IMR-90 (cell line): Measurements from ENCODE around the gene CDC42EP3. TPM values are rescaled to one million over a fixed set of nuclear protein-coding genes. Genes with fewer than 3 reads are reported as not detected.

Experiments used
- ATAC-seq: fragments of 200-7000 bp; cut with Tn5 transposase; 2 replicates; pipeline ENCODE4 v1.9.1; 2020; ENCODE audit warnings: low read depth, mild to moderate bottlenecking, moderate library complexity
- BruUV-seq: library from RNA; stranded (reverse); fragments of 400-500 nt; replicated peaks from 2 replicates; lab custom pipeline; 2021; lab: Mats Ljungman, UMichigan
- CTCF ChIA-PET: fragments of 300-600 bp; formaldehyde crosslinking; extraction: SDS; loops from one replicate; lab custom pipeline; 2021; ENCODE audit warnings: antibody characterized with exemption; lab: Yijun Ruan, JAX
- POLR2A ChIA-PET: fragments of 300-600 bp; sonication (Branson Sonifier 250); formaldehyde crosslinking; loops from one replicate; lab custom pipeline; 2022; ENCODE audit warnings: antibody characterized with exemption; ENCODE audit not compliant: unreplicated experiment; lab: Charles Lee
- DNase-seq: peaks from one replicate; pipeline ENCODE4 v3.0.0; 2013
- H2AFZ ChIP-seq: replicated peaks from 2 replicates; pipeline ENCODE3; 2013; ENCODE audit warnings: low read length, mild to moderate bottlenecking; ENCODE audit not compliant: poor library complexity
- H2AK5ac ChIP-seq: 2 replicates; pipeline ENCODE4 v1.6.1; 2013; ENCODE audit warnings: low read depth, low read length, inconsistent platforms
- H2AK9ac ChIP-seq: replicated peaks from 2 replicates; pipeline ENCODE3; 2013; ENCODE audit warnings: mild to moderate bottlenecking, low read depth, low read length, moderate library complexity; ENCODE audit not compliant: poor library complexity
- H2BK120ac ChIP-seq: 2 replicates; pipeline ENCODE4 v1.6.1; 2013; ENCODE audit warnings: low read depth, low read length, inconsistent platforms
- H2BK15ac ChIP-seq: 3 replicates; pipeline ENCODE4 v1.6.1; 2013; ENCODE audit warnings: low read depth, low read length, inconsistent platforms
- H2BK20ac ChIP-seq: 2 replicates; pipeline ENCODE4 v1.6.1; 2013; ENCODE audit warnings: low read depth, mild to moderate bottlenecking, inconsistent platforms, low read length, moderate library complexity
- H2BK5ac ChIP-seq: 2 replicates; pipeline ENCODE4 v1.6.1; 2013; ENCODE audit warnings: mild to moderate bottlenecking, low read depth, low read length, inconsistent platforms; ENCODE audit not compliant: poor library complexity, severe bottlenecking
- H3K14ac ChIP-seq: replicated peaks from 2 replicates; pipeline ENCODE4 v1.6.1; 2013; ENCODE audit warnings: low read depth, low read length, inconsistent platforms
- H3K18ac ChIP-seq: 2 replicates; pipeline ENCODE4 v1.6.1; 2013; ENCODE audit warnings: low read depth, low read length, control low read depth
- H3K23ac ChIP-seq: 2 replicates; pipeline ENCODE4 v1.6.1; 2013; ENCODE audit warnings: low read depth, low read length, inconsistent platforms
- H3K27ac ChIP-seq: 2 replicates; pipeline ENCODE4 v1.5.1; 2013; ENCODE audit warnings: mild to moderate bottlenecking, control low read depth, low read length; ENCODE audit not compliant: insufficient read depth
- H3K27me3 ChIP-seq: 2 replicates; pipeline ENCODE4 v1.6.1; 2013; ENCODE audit warnings: low read length; ENCODE audit not compliant: control insufficient read depth, insufficient read depth
- H3K36me3 ChIP-seq: 2 replicates; pipeline ENCODE4 v1.6.1; 2013; ENCODE audit warnings: low read length, mixed read lengths; ENCODE audit not compliant: control insufficient read depth, insufficient read depth
- H3K4ac ChIP-seq: 2 replicates; pipeline ENCODE4 v1.6.1; 2013; ENCODE audit warnings: low read depth, low read length, inconsistent platforms
- H3K4me1 ChIP-seq: 2 replicates; pipeline ENCODE4 v1.6.1; 2013; ENCODE audit warnings: low read length, mixed read lengths; ENCODE audit not compliant: control insufficient read depth, insufficient read depth
- H3K4me2 ChIP-seq: 2 replicates; pipeline ENCODE4 v1.6.1; 2013; ENCODE audit warnings: low read depth, mild to moderate bottlenecking, control low read depth, low read length, moderate library complexity
- H3K4me3 ChIP-seq: 2 replicates; pipeline ENCODE4 v1.5.1; 2013; ENCODE audit warnings: low read depth, mild to moderate bottlenecking, control low read depth, low read length, moderate library complexity; ENCODE audit not compliant: insufficient read depth
- H3K56ac ChIP-seq: 2 replicates; pipeline ENCODE4 v1.6.1; 2013; ENCODE audit warnings: low read length, inconsistent platforms; ENCODE audit not compliant: insufficient read depth; ENCODE audit errors: extremely low read depth
- H3K79me1 ChIP-seq, 2 experiments: 2 replicates each; pipeline ENCODE4 v1.6.1; 2013; ENCODE audit warnings: low read length in 2 of 2, inconsistent platforms in 1 of 2, low read depth in 1 of 2
- H3K9ac ChIP-seq: 2 replicates; pipeline ENCODE4 v1.6.1; 2013; ENCODE audit warnings: low read depth, low read length, control low read depth
- H3K9me1 ChIP-seq: 2 replicates; pipeline ENCODE4 v1.6.1; 2013; ENCODE audit warnings: low read length, inconsistent platforms; ENCODE audit not compliant: insufficient read depth
- H3K9me3 ChIP-seq: 2 replicates; pipeline ENCODE4 v1.6.1; 2013; ENCODE audit warnings: low read length; ENCODE audit not compliant: control insufficient read depth, insufficient read depth
- H4K20me1 ChIP-seq: 2 replicates; pipeline ENCODE4 v1.6.1; 2013; ENCODE audit warnings: low read length, inconsistent platforms; ENCODE audit not compliant: insufficient read depth
- H4K5ac ChIP-seq: 2 replicates; pipeline ENCODE4 v1.6.1; 2013; ENCODE audit warnings: mild to moderate bottlenecking, low read depth, low read length, control low read depth
- H4K8ac ChIP-seq, 2 experiments: 2 replicates each; pipeline ENCODE4 v1.6.1; 2013; ENCODE audit warnings: low read depth in 2 of 2, low read length in 2 of 2, control low read depth in 1 of 2, inconsistent platforms in 1 of 2
- H4K91ac ChIP-seq: 2 replicates; pipeline ENCODE4 v1.6.1; 2013; ENCODE audit warnings: low read depth, low read length, inconsistent platforms; ENCODE audit not compliant: insufficient read depth
- BHLHE40 ChIP-seq: fragments of 150-350 bp; IDR thresholded peaks from 2 replicates; pipeline ENCODE4 v1.6.1; 2016; ENCODE audit warnings: mild to moderate bottlenecking, low read depth, low read length
- CEBPB ChIP-seq: IDR thresholded peaks from 2 replicates; pipeline ENCODE4 v1.6.1; 2012; ENCODE audit warnings: low read depth, low read length, improper control_type of control experiment
- CHD1 ChIP-seq: IDR thresholded peaks from 2 replicates; pipeline ENCODE4 v1.6.1; 2012; ENCODE audit warnings: low read depth, low read length, improper control_type of control experiment
- ELK1 ChIP-seq: fragments of 150-350 bp; IDR thresholded peaks from 2 replicates; pipeline ENCODE4 v1.6.1; 2016; ENCODE audit warnings: low read depth, mild to moderate bottlenecking, low read length, moderate library complexity, borderline replicate concordance
- FOS ChIP-seq: fragments of 150-350 bp; IDR thresholded peaks from 2 replicates; pipeline ENCODE4 v1.6.1; 2016; ENCODE audit warnings: low read depth, low read length
- MAFK ChIP-seq: IDR thresholded peaks from 2 replicates; pipeline ENCODE4 v1.6.1; 2012; ENCODE audit warnings: low read depth, low read length, improper control_type of control experiment
- MAZ ChIP-seq: IDR thresholded peaks from 2 replicates; pipeline ENCODE4 v1.6.1; 2012; ENCODE audit warnings: low read depth, mild to moderate bottlenecking, low read length, improper control_type of control experiment, moderate library complexity, borderline replicate concordance
- MXI1 ChIP-seq: IDR thresholded peaks from 2 replicates; pipeline ENCODE4 v1.6.1; 2012; ENCODE audit warnings: low read depth, mild to moderate bottlenecking, low read length, moderate library complexity, borderline replicate concordance
- NFE2L2 ChIP-seq: fragments of 150-350 bp; IDR thresholded peaks from 2 replicates; pipeline ENCODE4 v1.6.1; 2016; ENCODE audit warnings: low read depth, mild to moderate bottlenecking, low read length
- POLR2A ChIP-seq: IDR thresholded peaks from 2 replicates; pipeline ENCODE4 v1.6.1; 2012; ENCODE audit warnings: mild to moderate bottlenecking, low read depth, low read length
- RAD21 ChIP-seq: IDR thresholded peaks from 2 replicates; pipeline ENCODE4 v1.6.1; 2012; ENCODE audit warnings: low read length, improper control_type of control experiment
- RCOR1 ChIP-seq: IDR thresholded peaks from 2 replicates; pipeline ENCODE4 v1.6.1; 2012; ENCODE audit warnings: mild to moderate bottlenecking, low read length, improper control_type of control experiment; ENCODE audit not compliant: insufficient replicate concordance
- RFX5 ChIP-seq: IDR thresholded peaks from 2 replicates; pipeline ENCODE4 v1.8.0; 2012; ENCODE audit warnings: low read depth, mild to moderate bottlenecking, low read length, moderate library complexity
- SMC3 ChIP-seq: fragments of 150-350 bp; IDR thresholded peaks from 2 replicates; pipeline ENCODE4 v1.6.1; 2016; ENCODE audit warnings: low read depth, mild to moderate bottlenecking, antibody characterized with exemption, low read length, moderate library complexity
- USF2 ChIP-seq: fragments of 150-350 bp; IDR thresholded peaks from 2 replicates; pipeline ENCODE4 v1.6.1; 2017; ENCODE audit warnings: mild to moderate bottlenecking, antibody characterized with exemption, low read length, low read depth
- WGBS, 2 experiments: methylation state at CpG; one replicate each; pipeline versions ENCODE4 v1.1.5 to v1.1.7; 2013; ENCODE audit warnings: missing lambda C conversion rate in 2 of 2; ENCODE audit not compliant: insufficient read length in 1 of 2; ENCODE audit errors: extremely low coverage in 2 of 2; 5-methylcytosine and 5-hydroxymethylcytosine counted together
- dilution Hi-C: fragments of 300-500 bp; cut with HindIII; formaldehyde crosslinking; loops from one replicate; pipeline ENCODE4 v1.14.3; 2018; ENCODE audit warnings: low sequenced_read_pairs; ENCODE audit not compliant: unreplicated experiment
- in situ Hi-C: fragments of 300-500 bp; cut with MboI; formaldehyde crosslinking; loops from 3 replicates; pipeline ENCODE4 v1.14.3; 2019; ENCODE audit warnings: low sequenced_read_pairs, inconsistent platforms, mixed read lengths
- intact Hi-C: fragments of 100-400 bp; cut with micrococcal nuclease; formaldehyde crosslinking; loops from 2 replicates; pipeline ENCODE4 v1.10.0; 2022
- polyA plus RNA-seq, 3 experiments: library from polyadenylated mRNA; depleted of rRNA; stranded (reverse); fragments of >200 nt; gene quantifications; 2 replicates each; pipeline ENCODE4 v1.2.3, GENCODE V29; 2012; ENCODE audit warnings: low replicate concordance in 1 of 3
- total RNA-seq: library from RNA; depleted of rRNA; stranded (reverse); fragments of >200 nt; gene quantifications from 2 replicates; pipeline ENCODE4 v1.2.3, GENCODE V29; 2012
- TF ChIP-seq, protein P1 (sequence below): conservative IDR thresholded peaks from 2 replicates; pipeline ENCODE4 v1.5.1; 2012; ENCODE audit warnings: mild to moderate bottlenecking, low read depth, low read length, improper control_type of control experiment

The CDC42EP3 gene
- total and polyA plus RNA-seq, 2 of the 4 experiments (the other 2 are of a cell fraction): 167 to 193 TPM

DNA sequence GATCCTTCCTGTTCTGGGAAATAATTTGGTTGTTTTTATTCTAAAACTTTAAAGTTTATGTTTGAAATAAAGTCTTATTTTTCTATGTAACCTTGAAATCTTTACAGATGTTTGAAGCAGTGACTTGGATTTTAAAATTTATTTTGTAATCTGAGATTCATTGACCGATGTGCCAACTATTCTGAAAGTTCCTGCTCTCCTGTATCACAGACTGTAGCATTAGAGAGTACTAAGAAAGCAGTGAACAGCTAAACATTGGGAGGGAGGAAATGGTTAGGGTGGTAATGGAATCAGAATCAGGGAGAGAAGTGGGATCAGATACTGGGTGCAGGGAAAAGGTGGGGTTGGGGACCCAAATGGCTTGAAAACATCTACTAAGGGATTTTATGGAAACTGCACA, 69.9 kb downstream of the CDC42EP3 start:
- Histone ChIP-seq H2AK9ac (no peak overlapping the region), H2AK5ac (no peak overlapping the region), H3K27me3 (no peaks in the 10 kb centered on the region), H3K9me3 (no peaks in the 10 kb centered on the region), H3K18ac (peak overlapping the region; percentile 24), H3K36me3 (no peaks in the 10 kb centered on the region), H3K4ac (no peak overlapping the region), H3K4me2 (peak overlapping the region; percentile 6; the same call in 1 of the 2 replicates), H3K23ac (no peak overlapping the region), H4K8ac (no peak overlapping the region), H2BK15ac (no peak overlapping the region), H2BK5ac (no peak overlapping the region), H4K5ac (no peak overlapping the region; the same call in 1 of the 2 replicates), H3K9me1 (peaks cover 4% of the 10 kb centered on the region; the same call in 1 of the 2 replicates), H3K27ac (peak overlapping the region; percentile 2; the same call in 1 of the 2 replicates), H3K79me1 (no peaks in the 10 kb centered on the region), H4K91ac (no peak overlapping the region), H3K9ac (no peak overlapping the region), H3K14ac (peak overlapping the region; percentile 42; the same call in 1 of the 2 replicates), H3K4me1 (peaks cover 9% of the 10 kb centered on the region), H2BK20ac (no peak overlapping the region), H3K56ac (no peak overlapping the region), H2AFZ (no peak overlapping the region), H2BK120ac (no peak overlapping the region), H4K20me1 (no peaks in the 10 kb centered on the region), H3K4me3 (no peak overlapping the region)
- intact Hi-C loops: no loop called here
- no TSS peak for BruUV-seq
- DNase-seq (no peak), ATAC-seq (peak; percentile 73)
- in situ Hi-C loops: no loop called here
- TF ChIP-seq FOS (no peak), RCOR1 (no peak), NFE2L2 (no peak), POLR2A (no peak), CHD1 (no peak), MAZ (no peak), SMC3 (no peak), ELK1 (no peak), RFX5 (no peak), CEBPB (no peak), RAD21 (no peak), MAFK (no peak), BHLHE40 (no peak), USF2 (no peak), MXI1 (no peak)
- TF ChIP-seq, protein P1, sequence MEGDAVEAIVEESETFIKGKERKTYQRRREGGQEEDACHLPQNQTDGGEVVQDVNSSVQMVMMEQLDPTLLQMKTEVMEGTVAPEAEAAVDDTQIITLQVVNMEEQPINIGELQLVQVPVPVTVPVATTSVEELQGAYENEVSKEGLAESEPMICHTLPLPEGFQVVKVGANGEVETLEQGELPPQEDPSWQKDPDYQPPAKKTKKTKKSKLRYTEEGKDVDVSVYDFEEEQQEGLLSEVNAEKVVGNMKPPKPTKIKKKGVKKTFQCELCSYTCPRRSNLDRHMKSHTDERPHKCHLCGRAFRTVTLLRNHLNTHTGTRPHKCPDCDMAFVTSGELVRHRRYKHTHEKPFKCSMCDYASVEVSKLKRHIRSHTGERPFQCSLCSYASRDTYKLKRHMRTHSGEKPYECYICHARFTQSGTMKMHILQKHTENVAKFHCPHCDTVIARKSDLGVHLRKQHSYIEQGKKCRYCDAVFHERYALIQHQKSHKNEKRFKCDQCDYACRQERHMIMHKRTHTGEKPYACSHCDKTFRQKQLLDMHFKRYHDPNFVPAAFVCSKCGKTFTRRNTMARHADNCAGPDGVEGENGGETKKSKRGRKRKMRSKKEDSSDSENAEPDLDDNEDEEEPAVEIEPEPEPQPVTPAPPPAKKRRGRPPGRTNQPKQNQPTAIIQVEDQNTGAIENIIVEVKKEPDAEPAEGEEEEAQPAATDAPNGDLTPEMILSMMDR: no peak
- POLR2A ChIA-PET: no interaction called here
- CTCF ChIA-PET: no interaction called here
- 80% methylated on average over 1 of the region's 1 CpG; no CpG with 5 or more reads in 1 of the 2 experiments for WGBS, 2 experiments
- dilution Hi-C loops: no loop called here
